Type B pancreatic cell (in vitro differentiated cells): Measurements from ENCODE around the gene ZNF205. TPM values are rescaled to one million over a fixed set of nuclear protein-coding genes. Genes with fewer than 3 reads are reported as not detected.

Experiments
- DNase-seq: peaks from one replicate; pipeline ENCODE4 v3.0.0; 2021; ENCODE audit warnings: mixed read lengths; ENCODE audit not compliant: unreplicated experiment; ENCODE audit errors: extremely low spot score
- H3K27ac Mint-ChIP-seq: 2 replicates; pipeline ENCODE4 v1.8.0; 2021; ENCODE audit warnings: mild to moderate bottlenecking, mixed read lengths
- H3K27me3 Mint-ChIP-seq: 2 replicates; pipeline ENCODE4 v1.8.0; 2021; ENCODE audit warnings: mixed read lengths
- H3K36me3 Mint-ChIP-seq: 2 replicates; pipeline ENCODE4 v1.8.0; 2021; ENCODE audit warnings: mixed read lengths
- H3K4me1 Mint-ChIP-seq: one replicate; pipeline ENCODE4 v1.8.0; 2021; ENCODE audit warnings: mixed read lengths; ENCODE audit not compliant: unreplicated experiment
- H3K4me3 Mint-ChIP-seq: 2 replicates; pipeline ENCODE4 v1.8.0; 2021; ENCODE audit warnings: mild to moderate bottlenecking, mixed read lengths
- H3K9me3 Mint-ChIP-seq: 2 replicates; pipeline ENCODE4 v1.8.0; 2021; ENCODE audit warnings: mixed read lengths
- total RNA-seq: library from RNA; stranded (reverse); gene quantifications from 2 replicates; pipeline ENCODE4 v1.2.1, GENCODE V29; 2021; ENCODE audit warnings: low replicate concordance
- TF ChIP-seq, protein P1 (sequence below): fragments of 200-600 bp; sonication (generic); conservative IDR thresholded peaks from 2 replicates; pipeline ENCODE4 v1.5.0; 2021; ENCODE audit warnings: antibody characterized with exemption, mild to moderate bottlenecking

ZNF205 gene
- total RNA-seq, 1 donor from 2014 or later, result 15.0 TPM

DNA sequence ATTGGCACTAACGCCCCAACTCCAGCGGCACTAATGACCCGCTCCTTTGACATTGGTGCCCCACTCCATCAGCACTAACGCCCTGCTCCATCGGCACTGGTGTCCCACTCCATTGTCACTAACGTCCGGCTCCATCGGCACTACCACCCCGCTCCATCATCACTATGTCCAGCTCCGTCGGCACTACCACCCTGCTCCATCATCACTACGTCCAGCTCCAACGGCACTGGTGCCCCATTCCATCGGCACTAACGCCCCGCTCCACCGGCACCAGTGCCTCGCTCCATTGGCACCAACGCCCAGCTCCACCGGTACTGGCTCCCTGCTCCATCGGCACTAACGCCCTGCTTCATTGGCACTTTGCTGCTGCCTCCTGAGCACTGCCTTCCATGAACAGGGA, 29.9 kb downstream of the ZNF205 start:
- Mint-ChIP-seq H3K27me3 (no peaks in the 10 kb centered on the region), H3K4me1 (no peaks in the 10 kb centered on the region), H3K36me3 (peaks cover 6% of the 10 kb centered on the region), H3K4me3 (no peak overlapping the region), H3K27ac (peak overlapping the region; percentile 39), H3K9me3 (no peaks in the 10 kb centered on the region)
- no peak for DNase-seq
- TF ChIP-seq, protein P1, sequence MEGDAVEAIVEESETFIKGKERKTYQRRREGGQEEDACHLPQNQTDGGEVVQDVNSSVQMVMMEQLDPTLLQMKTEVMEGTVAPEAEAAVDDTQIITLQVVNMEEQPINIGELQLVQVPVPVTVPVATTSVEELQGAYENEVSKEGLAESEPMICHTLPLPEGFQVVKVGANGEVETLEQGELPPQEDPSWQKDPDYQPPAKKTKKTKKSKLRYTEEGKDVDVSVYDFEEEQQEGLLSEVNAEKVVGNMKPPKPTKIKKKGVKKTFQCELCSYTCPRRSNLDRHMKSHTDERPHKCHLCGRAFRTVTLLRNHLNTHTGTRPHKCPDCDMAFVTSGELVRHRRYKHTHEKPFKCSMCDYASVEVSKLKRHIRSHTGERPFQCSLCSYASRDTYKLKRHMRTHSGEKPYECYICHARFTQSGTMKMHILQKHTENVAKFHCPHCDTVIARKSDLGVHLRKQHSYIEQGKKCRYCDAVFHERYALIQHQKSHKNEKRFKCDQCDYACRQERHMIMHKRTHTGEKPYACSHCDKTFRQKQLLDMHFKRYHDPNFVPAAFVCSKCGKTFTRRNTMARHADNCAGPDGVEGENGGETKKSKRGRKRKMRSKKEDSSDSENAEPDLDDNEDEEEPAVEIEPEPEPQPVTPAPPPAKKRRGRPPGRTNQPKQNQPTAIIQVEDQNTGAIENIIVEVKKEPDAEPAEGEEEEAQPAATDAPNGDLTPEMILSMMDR, result no peak

DNA sequence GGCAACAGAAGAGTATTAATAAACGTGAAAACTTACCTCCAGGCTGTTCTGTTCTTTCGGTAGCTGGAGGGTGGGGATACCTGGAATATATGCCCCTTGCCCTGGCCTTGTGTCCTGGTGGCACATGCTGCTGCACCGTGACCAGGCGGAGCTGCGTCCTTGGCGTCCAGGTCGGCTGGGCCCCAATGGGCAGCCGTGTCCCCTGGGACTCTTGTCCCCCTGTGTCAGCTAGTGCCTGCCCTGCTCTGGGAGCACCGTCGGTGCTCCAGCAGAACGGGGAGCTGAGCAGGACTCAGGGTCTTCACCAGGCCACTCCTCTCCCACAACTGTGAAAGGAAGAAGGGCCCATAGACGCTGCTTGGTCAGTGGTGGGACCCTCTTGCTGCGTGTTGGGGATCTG, 30.4 kb downstream of the ZNF205 start:
- Mint-ChIP-seq H3K27ac (peak overlapping the region; percentile 39), H3K4me1 (no peaks in the 10 kb centered on the region), H3K27me3 (no peaks in the 10 kb centered on the region), H3K36me3 (peaks cover 6% of the 10 kb centered on the region), H3K9me3 (no peaks in the 10 kb centered on the region), H3K4me3 (no peak overlapping the region)
- no peak for DNase-seq
- TF ChIP-seq, protein P1, result no peak

DNA sequence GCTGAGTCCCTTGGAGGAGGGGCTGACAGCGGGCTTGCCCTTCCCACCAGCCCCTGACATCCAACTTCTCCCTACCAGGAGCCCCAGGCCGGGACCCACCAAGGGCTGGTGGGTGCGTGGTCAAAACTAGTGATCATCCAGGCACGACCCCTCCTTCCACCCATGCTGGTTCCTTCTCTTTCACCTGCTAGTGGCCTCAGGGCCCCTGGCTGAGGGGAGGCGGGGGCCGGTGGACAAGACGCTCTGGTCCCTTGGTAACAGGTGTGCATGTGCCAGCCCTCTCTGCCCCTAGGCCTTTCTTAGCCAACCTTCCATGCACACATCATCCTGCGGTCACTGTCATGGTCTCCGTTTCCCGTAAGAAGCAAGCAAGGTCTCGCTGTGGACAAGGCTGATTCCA, 30.8 kb downstream of the ZNF205 start:
- Mint-ChIP-seq H3K36me3 (peaks cover 6% of the 10 kb centered on the region), H3K4me3 (no peak overlapping the region), H3K9me3 (no peaks in the 10 kb centered on the region), H3K4me1 (no peaks in the 10 kb centered on the region), H3K27me3 (no peaks in the 10 kb centered on the region), H3K27ac (no peak overlapping the region)
- TF ChIP-seq, protein P1, result no peak
- no peak for DNase-seq

DNA sequence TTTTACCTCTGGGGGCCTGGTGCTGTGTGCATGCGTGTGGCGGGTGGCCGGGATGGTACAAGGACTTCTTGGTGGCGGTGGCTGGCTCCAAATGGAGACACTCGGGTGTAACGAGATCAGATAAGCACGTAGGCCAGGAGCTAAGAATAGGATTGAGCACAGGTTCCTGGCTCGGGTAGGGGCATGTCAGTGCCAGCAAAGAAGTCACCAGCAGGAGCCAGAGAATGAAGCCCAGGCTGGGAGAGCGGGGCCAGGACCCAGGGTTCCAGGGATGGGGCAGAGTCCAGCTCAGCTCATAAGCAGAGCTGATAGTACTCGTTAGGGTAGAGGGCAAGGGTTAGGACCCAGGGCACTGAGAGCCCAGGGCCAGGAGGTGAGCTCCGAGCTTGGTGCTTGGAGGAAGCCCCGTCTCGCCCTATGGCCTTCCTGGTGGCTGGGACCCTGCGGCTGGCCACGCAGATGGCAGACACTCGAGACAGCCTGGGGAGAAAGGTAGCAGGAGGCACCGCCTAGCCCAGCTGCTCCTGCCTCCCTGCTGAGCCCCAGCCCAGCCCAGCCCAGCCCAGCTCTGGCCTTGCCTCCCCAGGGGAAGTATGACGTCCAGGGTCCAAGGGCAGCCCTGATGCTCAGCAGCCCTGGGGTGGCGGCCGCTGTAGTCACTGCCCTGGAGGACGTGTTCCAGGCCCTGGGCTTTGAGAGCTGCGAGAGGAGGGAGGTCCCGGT, 31.4 kb downstream of the ZNF205 start:
- TF ChIP-seq, protein P1, result no peak
- H3K4me1 Mint-ChIP-seq, result no peaks in the 10 kb centered on the region
- no peaks in the 10 kb centered on the region for H3K9me3 Mint-ChIP-seq
- no peak for DNase-seq
- H3K36me3 Mint-ChIP-seq, result peaks cover 6% of the 10 kb centered on the region
- no peak overlapping the region for H3K4me3 Mint-ChIP-seq
- H3K27me3 Mint-ChIP-seq, result no peaks in the 10 kb centered on the region
- no peak overlapping the region for H3K27ac Mint-ChIP-seq

DNA sequence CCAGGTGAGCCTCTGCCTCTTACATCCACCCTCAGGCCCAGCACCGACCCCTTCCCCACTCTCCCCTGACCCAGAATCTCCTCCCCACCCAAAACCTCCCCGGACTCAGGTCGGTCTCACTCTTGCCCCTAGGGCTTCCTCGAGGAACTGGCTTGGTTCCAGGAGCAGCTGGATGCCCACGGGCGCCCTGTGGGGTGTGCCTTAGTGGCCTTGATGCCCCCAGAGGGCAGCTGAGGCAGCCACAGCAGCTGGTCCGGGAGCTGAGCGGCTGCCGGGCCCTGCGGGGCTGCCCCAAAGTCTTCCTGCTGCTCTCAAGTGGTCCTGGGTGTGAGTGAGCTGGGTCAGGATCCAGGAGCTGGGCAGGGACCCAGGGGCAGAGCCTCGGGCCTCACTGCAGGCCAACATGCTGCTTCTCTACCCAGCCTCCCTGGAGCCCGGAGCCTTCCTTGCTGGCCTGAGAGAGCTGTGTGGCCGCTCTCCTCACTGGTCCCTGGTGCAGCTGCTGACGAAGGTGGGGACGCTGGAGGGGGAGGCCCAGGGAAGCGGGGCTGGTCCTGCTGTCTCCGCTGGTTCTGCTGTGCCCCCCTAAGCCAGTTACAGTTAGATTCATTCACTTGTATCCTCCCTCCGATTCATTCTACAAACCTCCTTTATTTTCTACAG, 32.1 kb downstream of the ZNF205 start:
- Mint-ChIP-seq H3K36me3 (peaks cover 6% of the 10 kb centered on the region), H3K27ac (no peak overlapping the region), H3K9me3 (no peaks in the 10 kb centered on the region), H3K27me3 (no peaks in the 10 kb centered on the region), H3K4me3 (no peak overlapping the region), H3K4me1 (no peaks in the 10 kb centered on the region)
- TF ChIP-seq, protein P1, result no peak
- no peak for DNase-seq
